Activated T-cell treated with anti-CD3 and anti-CD28 coated beads, Interleukin-2, amount 50 U/mL, for 24 hours (primary cell): ENCODE measurements around the gene ARID3A.
A peak's percentile ranks its signal among the peaks of the same experiment; 100 is the strongest.
"Not testable (repeated sequence)": the region's sequence is repeated elsewhere in the genome, so short reads cannot be mapped to it uniquely, and the experiment has no call there.

Source experiments
- DNase-seq: peaks from one replicate; pipeline ENCODE4 v3.0.0-alpha.2; 2020
- H3K27ac Mint-ChIP-seq: 2 replicates; pipeline ENCODE4 v1.8.0; 2020; ENCODE audit warnings: mild to moderate bottlenecking, mixed read lengths
- H3K27me3 Mint-ChIP-seq: 2 replicates; pipeline ENCODE4 v1.8.0; 2020; ENCODE audit warnings: mixed read lengths
- H3K36me3 Mint-ChIP-seq: 2 replicates; pipeline ENCODE4 v1.8.0; 2020; ENCODE audit warnings: low read depth, mixed read lengths
- H3K4me1 Mint-ChIP-seq: 2 replicates; pipeline ENCODE4 v1.8.0; 2020; ENCODE audit warnings: low read depth, mixed read lengths
- H3K4me3 Mint-ChIP-seq: 2 replicates; pipeline ENCODE4 v1.8.0; 2020; ENCODE audit warnings: mild to moderate bottlenecking, moderate library complexity, mixed read lengths
- H3K9me3 Mint-ChIP-seq: 2 replicates; pipeline ENCODE4 v1.8.0; 2020; ENCODE audit warnings: mixed read lengths

ARID3A gene

DNA sequence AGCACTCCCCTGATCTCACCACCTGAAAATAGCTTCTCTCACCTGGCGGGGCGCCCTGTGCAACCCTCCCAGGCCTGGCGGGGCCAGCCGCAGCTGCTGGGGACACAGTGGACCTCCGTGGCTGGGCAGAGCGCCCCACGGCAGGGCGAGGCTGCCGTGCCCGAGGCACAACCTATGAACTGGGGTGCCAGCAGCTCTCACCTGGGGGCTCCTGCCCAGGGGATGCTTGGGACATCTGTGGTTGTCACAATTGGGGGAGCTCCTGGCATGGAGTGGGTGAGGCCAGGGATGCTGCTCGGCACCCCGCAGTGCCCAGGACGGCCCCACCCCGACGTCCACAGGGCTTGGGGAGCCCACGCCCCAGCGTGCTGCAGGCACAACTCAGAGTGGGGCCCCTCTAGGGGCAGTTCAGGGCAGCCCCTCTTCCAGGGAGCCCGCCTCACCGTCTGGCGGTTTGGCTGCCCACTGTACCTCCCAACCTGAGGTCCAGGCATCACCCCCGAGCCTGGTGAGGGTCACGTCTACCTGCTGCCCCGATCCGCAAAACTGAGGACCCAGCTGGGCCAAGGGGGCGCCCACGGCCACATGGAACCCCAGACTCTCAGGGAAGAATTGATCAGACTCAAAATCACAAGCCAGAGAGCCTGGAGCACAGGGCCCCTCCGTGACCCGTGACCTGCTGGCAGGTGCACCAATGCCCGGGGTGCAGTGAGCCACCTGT lies 89.4 kb downstream of the ARID3A start:
- no peaks in the 10 kb centered on the region for H3K9me3 Mint-ChIP-seq
- no peak overlapping the region for H3K4me3 Mint-ChIP-seq
- peaks cover 62% of the 10 kb centered on the region for H3K36me3 Mint-ChIP-seq
- H3K4me1 Mint-ChIP-seq = peaks cover 43% of the 10 kb centered on the region
- H3K27me3 Mint-ChIP-seq = no peaks in the 10 kb centered on the region
- DNase-seq = no peak
- H3K27ac Mint-ChIP-seq = peak overlapping the region; percentile 11

DNA sequence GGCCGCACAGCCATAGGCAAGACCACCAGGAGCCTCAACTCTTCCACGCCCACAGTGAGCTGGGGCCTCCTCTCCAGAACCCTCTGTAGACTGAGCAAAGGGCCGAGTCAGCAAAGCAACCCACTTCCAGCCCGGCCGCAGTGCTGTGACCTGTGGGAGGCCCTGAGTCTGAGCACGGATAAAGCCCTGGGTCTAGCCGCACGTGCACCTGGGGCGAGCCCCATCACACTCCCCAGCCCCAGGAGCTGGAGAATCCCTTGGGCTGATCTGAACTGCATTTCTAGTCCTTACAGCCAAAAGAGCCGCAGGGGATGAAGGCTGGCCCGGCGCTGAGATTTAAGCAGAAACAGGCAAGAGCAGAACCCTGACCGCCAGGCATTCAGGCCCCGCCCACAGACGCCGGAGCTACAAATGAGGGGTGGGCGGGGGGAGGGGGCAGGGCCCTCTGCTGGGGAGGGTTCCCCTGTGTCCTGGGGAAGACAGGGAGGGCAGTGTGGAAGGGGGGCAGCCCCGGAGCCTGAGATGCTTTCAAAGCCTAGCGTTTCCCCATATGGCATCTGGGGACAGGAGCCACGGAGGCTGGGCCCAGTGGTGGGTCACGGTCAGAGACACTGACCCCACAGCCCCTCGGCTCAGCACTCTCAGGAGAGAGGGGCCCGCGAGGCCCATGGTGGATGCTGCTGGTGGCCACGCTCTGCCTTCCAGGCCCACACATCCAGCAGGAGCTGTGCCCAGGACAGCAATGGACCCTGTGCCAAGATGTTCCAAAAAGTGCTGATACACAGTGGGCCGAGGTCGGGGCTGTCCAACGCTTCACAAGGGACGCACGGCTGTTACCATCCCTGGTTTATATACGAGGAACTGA lies 90.2 kb downstream of the ARID3A start:
- Mint-ChIP-seq H3K27ac (peak overlapping the region; percentile 87), H3K9me3 (no peaks in the 10 kb centered on the region), H3K4me1 (peaks cover 43% of the 10 kb centered on the region), H3K4me3 (no peak overlapping the region), H3K27me3 (no peaks in the 10 kb centered on the region), H3K36me3 (peaks cover 65% of the 10 kb centered on the region)
- no peak for DNase-seq

DNA sequence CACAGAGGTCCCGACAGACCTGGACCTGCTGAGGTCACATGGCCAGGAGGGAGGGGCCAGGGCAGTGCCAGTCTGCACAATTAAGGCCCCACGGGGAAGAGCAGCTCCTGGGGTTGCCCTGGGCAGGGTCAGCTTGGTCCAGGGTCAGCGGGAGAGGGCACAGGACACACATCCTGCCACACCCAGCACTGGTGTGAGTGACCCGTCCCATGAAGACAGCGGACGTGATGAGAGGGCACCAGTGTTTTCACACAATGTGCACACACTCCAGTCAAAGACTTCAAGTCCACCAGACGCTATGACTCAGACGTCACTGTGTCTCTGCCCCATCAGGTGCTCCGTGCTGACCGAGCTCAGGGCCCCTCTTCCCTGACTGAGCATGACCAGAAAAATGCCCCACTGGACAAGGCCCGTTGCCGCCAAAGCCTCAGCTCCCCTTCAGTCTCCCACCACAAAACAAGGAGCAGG lies 90.8 kb downstream of the ARID3A start:
- H3K9me3 Mint-ChIP-seq = no peaks in the 10 kb centered on the region
- H3K4me1 Mint-ChIP-seq = peaks cover 49% of the 10 kb centered on the region
- H3K27me3 Mint-ChIP-seq = no peaks in the 10 kb centered on the region
- H3K4me3 Mint-ChIP-seq = peak overlapping the region; percentile 93
- peaks cover 62% of the 10 kb centered on the region for H3K36me3 Mint-ChIP-seq
- H3K27ac Mint-ChIP-seq = peak overlapping the region; percentile 87
- DNase-seq = no peak

DNA sequence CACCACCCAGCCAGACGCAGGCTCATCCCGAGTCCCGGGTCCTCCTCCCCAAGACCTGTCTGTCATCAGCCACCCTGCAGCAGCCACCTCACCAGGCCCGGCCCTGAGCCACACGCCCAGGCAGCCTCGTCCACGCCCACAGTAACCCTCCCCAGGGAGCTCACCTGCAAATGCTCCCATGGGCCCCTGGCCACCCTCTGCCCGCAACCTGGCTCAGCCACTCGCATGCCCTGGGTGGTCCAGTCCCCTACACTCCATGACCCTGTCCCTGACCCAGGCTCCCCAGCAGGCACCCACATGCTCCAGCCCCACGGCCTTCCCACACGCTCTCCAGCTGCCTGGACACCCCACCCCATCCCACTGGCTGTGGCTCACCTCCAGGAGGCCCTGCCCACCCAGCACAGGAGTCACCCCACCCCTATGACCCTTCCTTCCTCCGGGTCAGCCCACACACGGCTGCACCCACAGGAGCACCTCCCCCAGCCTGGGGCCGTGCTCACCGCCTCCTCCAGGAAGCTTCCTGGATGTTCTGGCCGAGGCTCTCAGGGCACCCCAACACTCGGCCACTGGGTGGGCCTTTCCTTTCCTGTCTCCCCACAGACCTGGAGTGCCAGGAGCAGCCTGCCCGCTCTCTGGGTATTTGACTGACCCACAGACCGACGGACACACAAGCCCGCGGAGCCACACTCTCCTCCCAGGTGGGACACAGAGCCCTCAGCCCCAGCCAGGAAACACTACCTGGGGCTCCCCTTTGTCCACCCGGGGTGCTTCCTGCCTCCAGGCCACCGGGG lies 91.5 kb downstream of the ARID3A start:
- Mint-ChIP-seq H3K36me3 (peaks cover 59% of the 10 kb centered on the region), H3K9me3 (no peaks in the 10 kb centered on the region), H3K4me3 (peak overlapping the region; percentile 93), H3K27ac (peak overlapping the region; percentile 87), H3K27me3 (no peaks in the 10 kb centered on the region), H3K4me1 (peaks cover 51% of the 10 kb centered on the region)
- DNase-seq = no peak

DNA sequence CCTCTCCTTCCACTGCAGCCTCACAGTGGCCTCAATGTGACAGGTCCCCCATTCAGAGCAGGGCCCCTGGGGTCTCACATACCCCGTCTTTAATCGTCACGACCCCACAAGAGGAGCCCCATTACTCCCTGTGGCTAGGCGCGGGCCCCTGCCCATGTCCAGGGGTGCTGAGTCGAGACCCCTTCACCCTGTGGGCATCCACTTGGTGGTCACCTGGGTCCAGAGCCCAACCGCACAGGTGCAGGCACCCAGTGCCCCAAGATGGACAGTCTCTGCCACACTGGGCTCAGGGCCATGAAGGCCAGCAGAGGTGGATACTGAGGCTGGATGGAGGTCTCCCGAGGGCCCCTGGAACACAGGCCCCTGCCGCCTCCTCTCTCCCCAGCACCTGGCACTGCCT lies 92.1 kb downstream of the ARID3A start:
- Mint-ChIP-seq H3K27me3 (no peaks in the 10 kb centered on the region), H3K4me3 (peak overlapping the region; percentile 93), H3K36me3 (peaks cover 58% of the 10 kb centered on the region), H3K9me3 (no peaks in the 10 kb centered on the region), H3K4me1 (peaks cover 52% of the 10 kb centered on the region), H3K27ac (peak overlapping the region; percentile 87)
- no peak for DNase-seq

DNA sequence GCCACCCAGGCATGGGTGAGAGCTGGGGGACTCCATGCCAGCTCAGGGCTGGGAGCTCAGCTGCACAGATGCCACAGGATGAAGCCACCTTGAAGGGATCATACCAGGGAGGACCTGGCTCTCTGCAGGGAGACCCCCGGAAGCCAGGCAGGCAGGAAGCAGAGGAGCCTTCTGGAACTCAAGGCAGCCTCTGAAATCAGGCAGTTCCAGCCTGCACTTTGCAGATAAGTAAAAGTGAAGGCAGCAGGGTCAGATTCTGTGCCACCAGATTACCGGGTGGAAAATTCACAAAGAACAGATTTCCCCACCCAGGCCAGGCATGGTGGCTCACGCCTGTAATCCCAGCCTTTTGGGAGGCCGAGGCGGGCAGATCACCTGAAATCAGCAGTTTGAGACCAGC lies 92.6 kb downstream of the ARID3A start:
- Mint-ChIP-seq H3K27ac (peak overlapping the region; percentile 87), H3K9me3 (no peaks in the 10 kb centered on the region), H3K4me1 (peaks cover 52% of the 10 kb centered on the region), H3K36me3 (peaks cover 53% of the 10 kb centered on the region), H3K4me3 (peak overlapping the region; percentile 93), H3K27me3 (no peaks in the 10 kb centered on the region)
- no peak for DNase-seq

DNA sequence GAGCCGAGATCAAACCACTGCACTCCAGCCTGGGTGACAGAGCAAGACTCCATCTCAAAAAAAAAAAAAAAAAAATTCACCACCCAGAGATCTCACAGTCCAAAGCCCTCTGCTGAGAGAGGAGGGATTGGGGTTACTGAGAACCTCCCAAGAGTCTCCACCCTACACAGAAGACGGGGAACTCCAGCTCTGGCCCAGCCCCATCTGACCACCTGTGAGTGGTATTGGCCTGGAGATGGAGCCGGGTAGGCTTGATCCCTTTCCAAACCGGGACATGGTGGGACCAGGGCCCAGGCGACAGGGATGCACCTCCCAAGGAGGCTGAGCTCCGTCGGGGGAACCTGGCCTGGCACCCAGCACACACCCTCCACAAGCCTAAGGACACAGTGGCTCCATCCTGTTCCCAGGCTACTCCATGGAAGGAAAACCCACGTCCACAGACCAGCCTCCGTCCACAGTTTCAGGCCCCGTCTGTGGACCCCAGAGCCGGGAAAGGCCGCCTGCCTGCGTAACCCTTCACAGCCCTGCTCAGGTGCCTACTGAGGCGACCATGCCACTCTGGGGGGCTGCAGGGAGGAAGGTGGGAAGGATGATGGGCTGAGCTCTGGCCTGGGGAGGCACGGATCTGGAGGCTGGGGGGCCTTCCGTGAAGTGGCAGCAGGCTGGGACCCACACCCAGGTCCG lies 93.2 kb downstream of the ARID3A start:
- Mint-ChIP-seq H3K4me1 (peaks cover 52% of the 10 kb centered on the region), H3K27ac (peak overlapping the region; percentile 87), H3K4me3 (peak overlapping the region; percentile 93), H3K27me3 (no peaks in the 10 kb centered on the region), H3K36me3 (peaks cover 46% of the 10 kb centered on the region), H3K9me3 (no peaks in the 10 kb centered on the region)
- DNase-seq = no peak

DNA sequence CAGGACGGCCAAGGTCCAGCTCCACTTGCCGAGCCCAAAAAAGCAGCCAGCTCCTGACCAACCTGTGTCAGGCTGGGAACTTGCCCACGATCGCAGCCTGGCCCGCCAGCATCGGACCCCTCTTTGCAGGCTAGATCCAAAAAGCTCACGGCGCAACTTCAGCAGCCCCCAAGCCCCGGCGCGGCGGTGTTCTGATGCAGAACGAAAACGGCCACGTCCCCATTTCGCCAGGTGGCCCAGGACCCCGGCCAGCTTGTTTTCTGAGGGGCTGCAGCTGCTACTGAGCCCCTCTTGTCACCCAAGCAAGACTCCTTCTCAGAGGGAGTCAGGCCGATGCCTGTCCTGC lies 93.8 kb downstream of the ARID3A start:
- DNase-seq = no peak
- H3K4me1 Mint-ChIP-seq = peaks cover 50% of the 10 kb centered on the region
- peaks cover 43% of the 10 kb centered on the region for H3K36me3 Mint-ChIP-seq
- peak overlapping the region; percentile 93 for H3K27ac Mint-ChIP-seq
- H3K27me3 Mint-ChIP-seq = no peaks in the 10 kb centered on the region
- H3K9me3 Mint-ChIP-seq = no peaks in the 10 kb centered on the region
- H3K4me3 Mint-ChIP-seq = peak overlapping the region; percentile 93

DNA sequence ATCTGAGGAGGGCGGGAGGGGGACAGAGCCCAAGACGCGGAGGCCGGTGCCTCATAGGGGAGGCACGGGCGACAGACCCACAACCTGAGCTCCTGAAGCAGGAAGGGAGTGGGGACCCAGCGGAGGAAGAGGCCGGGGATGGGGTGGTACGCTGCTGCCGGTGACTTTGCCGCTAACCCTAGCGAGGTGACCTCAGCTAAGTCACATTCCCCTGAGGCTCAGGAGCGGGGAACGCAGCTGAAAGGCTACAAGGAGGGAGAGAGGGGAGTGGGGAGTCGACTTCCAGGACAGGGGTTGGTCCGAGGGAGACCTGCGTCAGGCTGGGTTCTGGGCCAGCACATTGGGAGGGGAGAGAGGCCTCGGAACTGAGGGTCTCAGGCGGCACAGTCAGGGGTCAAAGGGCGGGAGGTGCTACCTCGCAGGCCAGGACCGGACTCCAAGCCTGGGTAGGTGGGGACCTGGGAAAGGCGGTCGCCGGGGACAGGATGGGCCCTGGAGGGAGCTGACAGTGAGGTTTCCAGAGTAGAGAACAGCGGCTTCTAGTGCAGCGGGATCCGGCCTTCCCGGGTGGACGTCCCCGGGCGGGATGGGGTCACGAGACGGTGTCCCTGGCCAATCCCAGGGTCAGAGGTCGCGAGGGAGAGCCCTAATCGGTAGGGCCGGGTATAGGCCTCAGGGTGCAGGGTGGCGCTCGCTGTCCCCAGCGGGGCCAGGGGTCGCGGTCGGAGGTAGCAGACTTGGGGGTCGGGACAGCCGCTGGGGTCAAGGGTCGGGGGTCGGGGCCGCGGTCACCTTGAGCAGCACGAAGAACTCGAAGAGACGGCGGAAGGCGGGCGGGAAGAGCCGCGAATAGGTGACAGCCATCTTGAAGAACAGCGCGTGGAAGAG lies 94.4 kb downstream of the ARID3A start:
- Mint-ChIP-seq H3K9me3 (no peaks in the 10 kb centered on the region), H3K4me1 (peaks cover 52% of the 10 kb centered on the region), H3K36me3 (peaks cover 43% of the 10 kb centered on the region), H3K4me3 (peak overlapping the region; percentile 93), H3K27ac (peak overlapping the region; percentile 93), H3K27me3 (no peaks in the 10 kb centered on the region)
- DNase-seq = peak; percentile 65

DNA sequence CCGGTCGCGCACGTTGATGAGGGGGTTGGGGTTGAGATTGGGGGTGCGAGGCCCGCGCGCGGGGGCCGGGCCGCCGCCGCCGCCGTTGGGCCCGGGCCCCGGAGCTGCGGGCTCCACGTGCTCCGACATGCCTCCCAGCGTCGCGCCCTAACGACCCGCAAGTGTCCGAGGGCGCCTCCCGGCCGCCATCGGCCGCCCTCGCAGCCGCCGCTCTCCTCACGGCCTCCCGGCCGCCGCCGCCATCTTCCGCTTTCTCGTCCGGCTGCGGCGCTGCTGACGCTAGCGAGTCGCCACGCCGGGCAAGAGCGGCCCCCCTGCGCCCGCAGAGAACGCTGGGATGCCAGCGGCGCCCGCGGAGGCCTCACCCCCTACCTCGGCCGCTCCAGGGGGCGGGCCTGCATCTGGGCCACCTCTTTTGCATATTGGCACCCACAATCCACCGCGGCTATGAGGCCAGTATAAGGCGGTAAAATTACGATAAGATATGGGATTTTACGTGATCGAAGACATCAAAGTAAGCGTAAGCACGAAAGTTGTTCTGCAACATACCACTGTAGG lies 95.1 kb downstream of the ARID3A start, which contains the start of gene TMEM259:
TSS of gene TMEM259 (minus strand) at position 256 of the 558 bp plus-strand sequence. CDS start at position 129, 127 bp downstream.
- Mint-ChIP-seq H3K4me1 (peaks cover 49% of the 10 kb centered on the region), H3K36me3 (peaks cover 38% of the 10 kb centered on the region), H3K27ac (peak within 1 kb of the TSS; percentile 100), H3K27me3 (no peaks in the 10 kb centered on the region), H3K4me3 (peak within 1 kb of the TSS; percentile 93), H3K9me3 (no peaks in the 10 kb centered on the region)
- peak; percentile 97 for DNase-seq

DNA sequence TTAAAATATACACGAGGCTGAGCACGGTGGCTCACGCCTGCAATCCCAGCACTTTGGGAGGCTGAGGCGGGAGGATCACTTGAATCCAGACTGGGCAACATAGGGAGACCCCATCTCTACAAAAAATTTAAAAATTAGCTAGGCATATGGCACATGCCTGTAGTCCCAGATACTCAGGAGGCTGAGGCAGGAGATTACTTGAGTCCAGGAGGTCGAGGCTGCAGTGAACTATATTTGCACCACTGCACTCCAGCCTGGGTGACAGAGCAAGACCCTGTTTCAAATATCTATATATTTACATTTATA lies 98.0 kb downstream of the ARID3A start:
- Mint-ChIP-seq H3K4me1 (peaks cover 34% of the 10 kb centered on the region), H3K36me3 (peaks cover 24% of the 10 kb centered on the region)
- H3K4me3 Mint-ChIP-seq, H3K27me3 Mint-ChIP-seq, H3K9me3 Mint-ChIP-seq, H3K27ac Mint-ChIP-seq, DNase-seq: not testable (repeated sequence)

DNA sequence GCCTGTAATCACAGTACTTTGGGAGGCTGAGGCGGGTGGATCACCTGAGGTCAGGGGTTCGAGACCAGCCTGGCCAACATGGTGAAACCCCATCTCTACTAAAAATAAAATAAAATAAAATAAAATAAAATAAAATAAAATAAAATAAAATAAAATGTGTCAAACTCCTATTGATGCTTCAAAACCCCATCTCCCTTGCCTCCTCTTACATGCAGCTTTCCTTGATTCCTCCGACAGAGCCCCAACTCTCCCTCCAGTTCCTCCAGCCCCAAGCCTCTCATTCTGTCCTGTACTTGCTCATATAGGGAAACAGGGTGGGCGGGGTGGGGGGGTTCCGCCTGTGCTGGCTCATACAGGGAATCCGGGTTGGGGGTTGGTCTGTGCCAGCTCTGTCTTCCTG lies 99.2 kb downstream of the ARID3A start:
- not testable (repeated sequence) for H3K27ac Mint-ChIP-seq, H3K9me3 Mint-ChIP-seq, H3K27me3 Mint-ChIP-seq, H3K4me3 Mint-ChIP-seq, DNase-seq
- peaks cover 18% of the 10 kb centered on the region for H3K36me3 Mint-ChIP-seq
- peaks cover 30% of the 10 kb centered on the region for H3K4me1 Mint-ChIP-seq
